HG03521 (cell line): ENCODE results near the gene BAIAP2L2.

Source experiments
- ATAC-seq: cut with Tn5 transposase; IDR thresholded peaks from one replicate; pipeline ENCODE4 v1.9.1; 2021; ENCODE audit warnings: mild to moderate bottlenecking, moderate library complexity; ENCODE audit not compliant: unreplicated experiment

The BAIAP2L2 gene

GRCh38 chr22:38108561-38109319 is 1.7 kb downstream of the BAIAP2L2 start:
- no peak for ATAC-seq

DNA sequence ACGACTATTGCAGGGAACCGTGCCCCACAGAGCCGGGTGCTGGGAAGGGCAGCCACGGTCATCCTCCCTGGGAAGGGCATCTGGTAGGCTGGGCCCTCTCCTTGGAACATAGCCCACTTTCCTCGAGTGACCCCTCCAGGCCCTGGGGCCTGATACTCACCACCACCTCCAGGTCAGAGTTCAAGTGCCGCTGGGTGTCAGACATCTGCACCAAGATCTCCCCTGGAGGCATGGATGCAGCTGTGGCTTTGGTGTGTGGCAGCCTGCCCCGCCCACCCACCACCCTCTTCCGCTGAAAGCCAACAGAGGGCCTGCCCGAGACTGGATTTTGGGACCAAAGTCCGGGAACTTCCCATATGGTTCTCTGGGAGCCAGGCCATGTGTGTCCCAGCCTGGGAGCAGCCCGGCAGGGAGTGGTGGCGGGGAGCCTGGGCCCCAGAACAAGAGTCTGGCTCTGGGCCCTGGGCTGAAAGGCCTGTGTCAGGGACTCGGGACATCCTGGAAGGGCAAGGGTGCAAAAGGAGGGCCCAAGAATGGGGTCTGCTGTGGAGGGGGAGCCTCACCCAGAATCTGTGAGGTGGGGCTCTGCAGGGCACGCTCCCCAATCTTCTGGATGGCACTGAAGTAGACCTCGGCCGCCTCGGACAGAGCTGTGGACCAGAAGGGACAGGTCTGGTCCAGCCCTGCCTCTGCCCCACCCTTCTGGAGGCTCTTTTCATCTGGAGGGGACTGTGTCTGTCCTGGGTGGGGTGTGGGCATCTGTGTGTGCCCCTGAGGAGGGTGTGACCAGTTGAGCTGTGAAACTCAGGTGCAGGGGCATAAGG is 2.6 kb downstream of the BAIAP2L2 start:
- no peak for ATAC-seq

GRCh38 chr22:38106814-38107578 is 3.5 kb downstream of the BAIAP2L2 start:
- no peak for ATAC-seq

- ATAC-seq: no peak
Observed at GRCh38 chr22:38104084-38104483, 6.4 kb downstream of the BAIAP2L2 start.

- ATAC-seq: no peak
Observed at GRCh38 chr22:38103641-38104040, 6.8 kb downstream of the BAIAP2L2 start.

- ATAC-seq: no peak
Observed at GRCh38 chr22:38098410-38099249, 11.9 kb downstream of the BAIAP2L2 start.

- ATAC-seq: no peak
Observed at GRCh38 chr22:38097557-38098409, 12.7 kb downstream of the BAIAP2L2 start.

DNA sequence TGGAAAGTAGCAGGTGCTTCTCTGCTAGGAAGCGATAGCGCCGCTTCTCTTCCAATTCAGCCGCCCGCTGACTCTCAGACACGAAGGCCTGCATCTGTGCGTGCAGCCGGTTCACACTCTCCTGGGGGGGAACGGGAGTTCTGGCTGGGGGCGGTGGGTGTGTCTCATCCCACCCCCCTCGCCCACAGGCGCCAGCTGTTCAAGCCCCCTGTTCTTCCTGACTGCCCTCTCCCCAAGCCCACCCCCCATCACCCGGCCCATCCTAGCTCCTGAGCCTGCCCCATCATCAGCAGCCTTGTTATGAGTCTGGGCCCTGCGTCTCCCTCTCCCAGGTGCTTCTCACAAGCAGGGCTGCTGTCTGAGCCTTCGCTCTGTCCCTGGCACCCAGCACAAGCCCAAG is 13.4 kb downstream of the BAIAP2L2 start:
- ATAC-seq: no peak

- no peak for ATAC-seq
Observed at GRCh38 chr22:38089474-38089851, 21.0 kb downstream of the BAIAP2L2 start.

- no peak for ATAC-seq
Observed at GRCh38 chr22:38088629-38089473, 21.6 kb downstream of the BAIAP2L2 start.

GRCh38 chr22:38087855-38088254 is 22.6 kb downstream of the BAIAP2L2 start:
- ATAC-seq: no peak

DNA sequence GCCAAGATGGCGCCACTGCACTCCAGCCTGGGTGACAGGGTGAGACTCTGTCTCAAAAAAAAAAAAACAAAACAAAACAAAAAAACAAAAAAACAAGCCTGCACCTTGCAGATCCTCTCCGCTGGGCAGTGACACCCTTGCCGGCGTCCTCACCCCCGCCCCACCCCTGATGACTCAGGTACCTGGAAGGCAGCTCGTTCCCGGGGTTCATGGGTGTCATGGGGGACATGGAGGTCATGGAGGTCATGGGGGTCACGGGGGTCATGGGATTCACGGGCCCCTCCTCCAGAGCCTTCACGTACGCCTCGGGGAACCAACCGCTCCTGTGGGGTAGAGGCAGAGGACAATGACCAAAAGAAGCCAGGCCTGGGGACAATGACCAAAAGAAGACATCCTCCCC is 23.5 kb downstream of the BAIAP2L2 start:
- no peak for ATAC-seq

- ATAC-seq: no peak
Observed at GRCh38 chr22:38086001-38086845, 24.3 kb downstream of the BAIAP2L2 start.

DNA sequence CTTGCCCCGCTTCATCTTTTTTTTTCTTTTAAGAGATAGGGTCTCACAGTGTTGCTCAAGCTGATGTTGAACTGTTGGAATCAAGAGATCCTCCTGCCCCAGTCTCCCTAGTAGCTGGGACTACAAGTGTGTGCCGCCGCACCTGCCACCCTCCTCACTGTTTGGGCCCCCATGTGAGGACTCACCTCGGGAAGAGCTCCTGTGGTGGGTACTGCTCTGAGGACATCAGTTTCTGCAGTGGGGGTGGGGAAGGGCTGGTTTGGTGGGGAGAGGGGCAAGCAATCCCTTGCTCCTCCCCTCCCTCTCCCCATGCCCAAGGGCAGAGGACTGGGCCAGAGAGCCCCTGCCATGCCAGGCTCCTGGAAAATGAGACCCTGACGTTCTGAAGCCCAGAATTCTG is 25.0 kb downstream of the BAIAP2L2 start:
- ATAC-seq: no peak

- no peak for ATAC-seq
Observed at GRCh38 chr22:38085056-38085455, 25.4 kb downstream of the BAIAP2L2 start.

DNA sequence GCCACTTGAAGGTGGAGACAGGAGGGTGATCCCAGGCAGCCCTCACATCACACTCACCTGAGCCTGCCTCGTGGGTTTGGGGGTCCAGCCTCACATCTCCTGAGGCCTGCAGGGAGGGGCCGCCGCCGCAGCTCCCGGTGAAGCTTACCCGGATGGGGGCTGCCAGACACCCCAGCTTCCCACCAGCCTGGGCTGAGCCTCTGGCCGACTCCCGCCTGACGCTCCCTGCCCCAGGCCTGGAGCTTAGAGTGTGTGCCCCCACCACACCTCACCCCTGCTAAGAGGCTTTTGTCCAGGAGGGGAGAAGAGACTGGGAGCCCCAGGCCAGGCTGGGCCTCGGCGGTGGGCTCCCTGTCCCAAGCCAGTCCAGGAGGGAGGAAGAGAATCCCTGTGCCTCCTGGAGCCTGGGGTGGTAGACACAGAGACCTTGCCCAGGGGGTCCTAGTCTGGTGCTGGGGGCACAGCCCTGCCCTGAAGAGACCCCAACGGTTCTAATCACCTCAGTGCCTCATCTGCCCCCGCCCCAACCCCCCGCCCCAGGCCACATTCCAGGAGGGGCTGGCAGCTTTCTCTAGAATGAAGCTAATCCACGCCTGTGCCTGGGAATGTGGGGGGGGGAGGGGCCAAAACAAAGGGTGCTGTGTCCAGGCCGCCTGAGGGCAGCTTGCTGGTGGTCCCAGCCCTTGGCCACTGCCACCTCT is 26.4 kb downstream of the BAIAP2L2 start, which contains the start of gene SLC16A8:
Gene SLC16A8 (minus strand): TSS at position 254 of the 701 bp plus-strand sequence. CDS start 1,311 bp downstream, outside the sequence.
- ATAC-seq: no peak
